HCT116 (cell line): ENCODE measurements around the gene FAM120A.

Experiments
- CTCF ChIP-seq, 3 experiments: fragments of 200-600 bp in 1 of 3; sonication (generic) in 1 of 3; IDR thresholded peaks in 2 of 3; conservative IDR thresholded peaks in 1 of 3; 2 replicates each; pipeline ENCODE4 v1.5.1; 2012 to 2017; ENCODE audit warnings: low read depth in 2 of 3, low read length in 2 of 3, antibody characterized with exemption in 1 of 3, borderline replicate concordance in 1 of 3, control low read depth in 1 of 3, mild to moderate bottlenecking in 1 of 3, mixed read lengths in 1 of 3, mixed run types in 1 of 3, moderate library complexity in 1 of 3; ENCODE audit not compliant: insufficient read depth in 1 of 3
- EZH2 ChIP-seq: fragments of 200-600 bp; sonication (generic); IDR thresholded peaks from 2 replicates; pipeline ENCODE4 v1.6.1; 2017; ENCODE audit warnings: antibody characterized with exemption, mixed run types
- JUND ChIP-seq: IDR thresholded peaks from 2 replicates; pipeline ENCODE4 v1.6.1; 2012
- MAX ChIP-seq: IDR thresholded peaks from 2 replicates; pipeline ENCODE4 v1.6.1; 2012
- POLR2A ChIP-seq: IDR thresholded peaks from 2 replicates; pipeline ENCODE4 v1.7.0; 2011; ENCODE audit warnings: borderline replicate concordance; ENCODE audit not compliant: insufficient read depth, insufficient read length; ENCODE audit errors: extremely low read depth
- POLR2AphosphoS5 ChIP-seq: IDR thresholded peaks from 2 replicates; pipeline ENCODE4 v1.6.1; 2011; ENCODE audit warnings: mild to moderate bottlenecking, low read depth, low read length, moderate library complexity
- RAD21 ChIP-seq: IDR thresholded peaks from 2 replicates; pipeline ENCODE4 v1.6.1; 2012; ENCODE audit warnings: low read depth, mild to moderate bottlenecking
- REST ChIP-seq: IDR thresholded peaks from 2 replicates; pipeline ENCODE4 v1.6.1; 2012; ENCODE audit warnings: low read depth
- SP1 ChIP-seq: IDR thresholded peaks from 2 replicates; pipeline ENCODE4 v1.6.1; 2012; ENCODE audit warnings: low read depth
- TCF7L2 ChIP-seq: IDR thresholded peaks from 2 replicates; pipeline ENCODE4 v1.7.0; 2011; ENCODE audit warnings: borderline replicate concordance, inconsistent platforms; ENCODE audit not compliant: insufficient read depth, insufficient read length; ENCODE audit errors: extremely low read depth
- YY1 ChIP-seq: IDR thresholded peaks from 2 replicates; pipeline ENCODE4 v1.6.1; 2011; ENCODE audit warnings: low read length, low read depth, moderate library complexity, mild to moderate bottlenecking; ENCODE audit not compliant: insufficient replicate concordance; ENCODE audit errors: extremely low read depth
- ZBTB33 ChIP-seq: IDR thresholded peaks from 2 replicates; pipeline ENCODE4 v1.6.1; 2011; ENCODE audit warnings: mild to moderate bottlenecking, low read length, moderate library complexity; ENCODE audit not compliant: insufficient replicate concordance; ENCODE audit errors: extremely low read depth
- ZNF274 ChIP-seq: fragments of 200-500 bp; sonication (Bioruptor generic); IDR thresholded peaks from 2 replicates; pipeline ENCODE4 v1.6.1; 2014; ENCODE audit warnings: mild to moderate bottlenecking, low read depth, low read length, inconsistent platforms

GRCh38 chr9:93525476-93525875 lies 74.0 kb downstream of the FAM120A start:
- TF ChIP-seq RAD21 (no peak), CTCF (IDR thresholded peaks at IDR 0.05 in 2 of 3, conservative IDR thresholded peaks at IDR 0.05 in 1 of 3; ENCODE audit: borderline replicate concordance in 1 of 3, insufficient read depth in 1 of 3, low read depth in 2 of 3, low read length in 2 of 3) (no peak), MAX (no peak), POLR2A (no peak), EZH2 (no peak), REST (no peak), ZBTB33 (no peak), JUND (no peak), SP1 (no peak), YY1 (no peak), TCF7L2 (no peak), ZNF274 (no peak), POLR2AphosphoS5 (no peak)
